ENCODE results near the gene HBP1. TPM values are rescaled to one million over a fixed set of nuclear protein-coding genes. Genes with fewer than 3 reads are reported as not detected.

The HBP1 gene
- total and polyA plus RNA-seq, 2 of the 8 experiments (the other 6 are each of a cell fraction or from before 2014, with no cell fraction given) = 28.9 to 29.2 TPM

- Histone ChIP-seq H3K14ac (ENCODE audit: insufficient read length) (no peak overlapping the region), H4K20me1 (replicated peaks in 1 of 2; ENCODE audit: control insufficient read depth in 1 of 2, insufficient read depth in 2 of 2, low read length in 2 of 2) (peaks cover 0 to 2% of the 10 kb centered on the region in 2 experiments), H2BK5ac (ENCODE audit: low read depth, low read length) (no peak overlapping the region), H2BK120ac (replicated peaks; ENCODE audit: low read depth, low read length) (no peak overlapping the region), H4K91ac (replicated peaks; ENCODE audit: insufficient read length, low read length) (no peak overlapping the region), H3K4ac (replicated peaks; ENCODE audit: insufficient read length, low read depth, low read length) (no peak overlapping the region), H3K23me2 (ENCODE audit: low read depth, low read length) (no peaks in the 10 kb centered on the region), H3K4me2 (ENCODE audit: insufficient read depth in 1 of 2, low read depth in 2 of 2, low read length in 2 of 2) (no peak overlapping the region), H3K4me3 (ENCODE audit: extremely low read depth in 1 of 4, insufficient read depth in 2 of 4, low read depth in 3 of 4, low read length in 4 of 4) (no peak overlapping the region), H3K18ac (ENCODE audit: extremely low read depth, low read length) (no peak overlapping the region), H3K9me3 (ENCODE audit: insufficient read depth in 2 of 2, low read depth in 1 of 2, low read length in 1 of 2) (no peaks in the 10 kb centered on the region), H2BK12ac (ENCODE audit: low read depth, low read length) (no peak overlapping the region), H3K23ac (ENCODE audit: insufficient read length) (no peak overlapping the region), H4K8ac (ENCODE audit: extremely low read depth, insufficient read depth, low read length) (no peak overlapping the region), H3K9ac (replicated peaks in 1 of 4; ENCODE audit: extremely low read depth in 1 of 4, low read depth in 3 of 4, low read length in 3 of 4) (no peak overlapping the region), H2AK5ac (ENCODE audit: low read depth, low read length) (no peak overlapping the region), H2BK20ac (ENCODE audit: low read length) (no peak overlapping the region), H3K27ac (ENCODE audit: low read depth, low read length) (no peak overlapping the region), H3K56ac (replicated peaks; ENCODE audit: insufficient read length, low read depth, low read length) (no peak overlapping the region), H3K4me1 (replicated peaks in 1 of 4; ENCODE audit: control insufficient read depth in 3 of 4, insufficient read depth in 4 of 4, low read length in 3 of 4) (no peaks in the 10 kb centered on the region), H3K79me1 (ENCODE audit: low read depth, low read length) (no peaks in the 10 kb centered on the region), H2AFZ (ENCODE audit: low read length) (no peak overlapping the region), H2BK15ac (ENCODE audit: low read length) (no peak overlapping the region), H3K27me3 (replicated peaks in 1 of 4; ENCODE audit: control insufficient read depth in 3 of 4, extremely low read depth in 1 of 4, insufficient read depth in 3 of 4, low read length in 3 of 4) (no peaks in the 10 kb centered on the region), H3K79me2 (ENCODE audit: control insufficient read depth in 1 of 2, insufficient read depth in 2 of 2, low read length in 2 of 2) (no peaks in the 10 kb centered on the region), H3K36me3 (ENCODE audit: control insufficient read depth in 2 of 4, insufficient read depth in 4 of 4, low read length in 3 of 4) (peaks cover 0 to 17% (median 2%) of the 10 kb centered on the region in 4 experiments; a peak in 4 of 8 replicates), H4K5ac (ENCODE audit: insufficient read length, low read depth, low read length) (no peak overlapping the region)
- CTCF ChIA-PET (ENCODE audit: partially characterized antibody) = interaction anchor here (0.8 to 1.6 kb wide), 5 partner anchors 9 to 671 kb away, joined by 3 read pairs; no protein-coding TSS in a partner anchor
- DNase-seq (ENCODE audit: low read depth in 1 of 2, low spot score in 2 of 2) (no peak), FAIRE-seq (no peak)
- 92% methylated on average over 5 of the region's 5 CpGs; no CpG with 5 or more reads in 1 of the 2 experiments for whole genome bisulfite sequencing, 2 experiments (ENCODE audit: extremely low coverage in 1 of 2, insufficient coverage in 1 of 2, insufficient read length in 1 of 2, insufficient replicate concordance in 2 of 2, low coverage in 1 of 2, low lambda C conversion rate in 2 of 2, missing lambda C conversion rate in 1 of 2)
- POLR2A ChIA-PET (ENCODE audit: partially characterized antibody) = no interaction called here
- TF ChIP-seq ZNF274 (IDR thresholded peaks at IDR 0.05; ENCODE audit: borderline replicate concordance, extremely low read depth, low read length) = no peak
- TF ChIP-seq CTBP2 (IDR thresholded peaks at IDR 0.05; ENCODE audit: borderline replicate concordance, insufficient read depth, insufficient read length, low read length) = no peak
- TF ChIP-seq RBBP5 (IDR thresholded peaks at IDR 0.05; ENCODE audit: borderline replicate concordance, low read depth, low read length) = no peak
- TF ChIP-seq SP1 (IDR thresholded peaks at IDR 0.05; ENCODE audit: low read depth, low read length) = no peak
- TF ChIP-seq TAF1 (IDR thresholded peaks at IDR 0.05; ENCODE audit: low read depth, low read length) = no peak
- TF ChIP-seq EGR1 (IDR thresholded peaks at IDR 0.05; ENCODE audit: borderline replicate concordance, low read depth, low read length) = no peak
- TF ChIP-seq POLR2AphosphoS5 (IDR thresholded peaks at IDR 0.05; ENCODE audit: low read depth, low read length) = no peak
- no peak for TF ChIP-seq SIN3A (conservative IDR thresholded peaks at IDR 0.05 in 1 of 2, IDR thresholded peaks at IDR 0.05 in 1 of 2; ENCODE audit: low read depth in 1 of 2, low read length in 2 of 2)
- TF ChIP-seq SRF (IDR thresholded peaks at IDR 0.05; ENCODE audit: low read depth, low read length) = no peak
Observed at GRCh38 chr7:107208563-107208962, 39.8 kb downstream of the HBP1 start.

Measured in H1 (cell line).